GM12891 (cell line): Measurements from ENCODE around the gene ZNF644.

Experiments
- POLR2A ChIP-seq: IDR thresholded peaks from 2 replicates; pipeline ENCODE4 v1.6.1; 2011; ENCODE audit warnings: low read depth, low read length, control low read depth
- POLR2AphosphoS5 ChIP-seq: IDR thresholded peaks from 2 replicates; pipeline ENCODE4 v1.6.1; 2011; ENCODE audit warnings: low read depth, low read length, control low read depth
- SPI1 ChIP-seq: IDR thresholded peaks from 2 replicates; pipeline ENCODE4 v1.6.1; 2011; ENCODE audit warnings: low read depth, low read length, control low read depth

- TF ChIP-seq POLR2A (no peak), SPI1 (no peak), POLR2AphosphoS5 (no peak)
These were observed 99.6 kb downstream of the ZNF644 start for GRCh38 chr1:90922202-90922601.
